Lower leg skin (tissue), 4 donors: ENCODE measurements around the gene TFAP2B. TPM values are rescaled to one million over a fixed set of nuclear protein-coding genes. Genes with fewer than 3 reads are reported as not detected.

Experiments used
- DNase-seq, 2 donors: peaks; one replicate each; pipeline ENCODE4 v3.0.0-alpha.2; 2019; ENCODE audit warnings: low spot score in 2 of 2
- H3K4me3 ChIP-seq: fragments of 200-600 bp; sonication (generic); 2 replicates; pipeline ENCODE4 v1.5.1; 2017; ENCODE audit warnings: mild to moderate bottlenecking, low read depth; ENCODE audit not compliant: poor library complexity, severe bottlenecking
- CTCF ChIP-seq, 3 donors: fragments of 450-650 bp; IDR thresholded peaks; one replicate each; pipeline ENCODE4 v1.5.1; 2016; ENCODE audit warnings: antibody characterized with exemption in 3 of 3, mild to moderate bottlenecking in 3 of 3, moderate library complexity in 2 of 3
- POLR2A ChIP-seq, 2 donors: fragments of 450-650 bp; IDR thresholded peaks; one replicate each; pipeline ENCODE4 v1.6.1; 2016 to 2017; ENCODE audit warnings: antibody characterized with exemption in 2 of 2, mild to moderate bottlenecking in 1 of 2, moderate library complexity in 1 of 2
- WGBS, 2 donors: methylation state at CpG; one replicate each; pipeline ENCODE4 v1.1.5; 2018; 5-methylcytosine and 5-hydroxymethylcytosine counted together
- intact Hi-C: fragments of 100-400 bp; cut with DNase I; formaldehyde crosslinking; loops from one replicate; pipeline ENCODE4 v1.15.0; 2023; ENCODE audit warnings: low total_unique reads
- total RNA-seq, 4 donors: library from RNA; depleted of rRNA; stranded (reverse); fragments of >200 nt; gene quantifications; one replicate each; pipeline ENCODE4 v1.1.0, GENCODE V29; 2016

Gene TFAP2B
- total RNA-seq, 4 donors from 2014 or later, result 1.9 to 6.8 (median 4.0) TPM

GRCh38 chr6:50816947-50817645 lies 1.6 kb upstream of the TFAP2B start:
- 9 to 11% methylated on average over 15 of the region's 15 CpGs for WGBS, 2 donors
- intact Hi-C loops, result loop anchor here (10.0 kb wide), 3 partner anchors 528 to 1208 kb away; no protein-coding TSS in a partner anchor
- TF ChIP-seq CTCF (IDR thresholded peaks at IDR 0.05) (no peak), POLR2A (IDR thresholded peaks at IDR 0.05) (no peak)
- H3K4me3 ChIP-seq, result no peak overlapping the region
- no peak for DNase-seq

- TF ChIP-seq CTCF (IDR thresholded peaks at IDR 0.05), result no peak
- TF ChIP-seq POLR2A (IDR thresholded peaks at IDR 0.05), result no peak
- intact Hi-C loops, result loop anchor here (10.0 kb wide), 3 partner anchors 527 to 1207 kb away; no protein-coding TSS in a partner anchor
- no peak for DNase-seq
- WGBS, 2 donors, result 22 to 24% methylated on average over 2 of the region's 2 CpGs
- no peak overlapping the region for H3K4me3 ChIP-seq
These were observed 1.1 kb upstream of the TFAP2B start for GRCh38 chr6:50817646-50817950.

- no peak overlapping the region for H3K4me3 ChIP-seq
- intact Hi-C loops, result loop anchor here (10.0 kb wide), 3 partner anchors 527 to 1207 kb away; no protein-coding TSS in a partner anchor
- TF ChIP-seq CTCF (IDR thresholded peaks at IDR 0.05), result no peak
- no peak for TF ChIP-seq POLR2A (IDR thresholded peaks at IDR 0.05)
- WGBS, 2 donors, result 17 to 19% methylated on average over 6 of the region's 6 CpGs
- no peak for DNase-seq
These were observed 651 bp upstream of the TFAP2B start for GRCh38 chr6:50818020-50818419.

GRCh38 chr6:50819466-50819903 lies 814 bp downstream of the TFAP2B start:
- whole genome bisulfite sequencing, 2 donors, result 1% methylated on average over 24 to 45 of the region's 45 CpGs
- DNase-seq, result peak in 1 of 2 donors; percentile 83
- TF ChIP-seq CTCF (IDR thresholded peaks at IDR 0.05) (no peak), POLR2A (IDR thresholded peaks at IDR 0.05) (no peak)
- peak overlapping the region; percentile 36 for H3K4me3 ChIP-seq
- intact Hi-C loops, result loop anchor here (10.0 kb wide), 3 partner anchors 525 to 1205 kb away; no protein-coding TSS in a partner anchor

GRCh38 chr6:50819904-50820868 lies 1.5 kb downstream of the TFAP2B start:
- DNase-seq, result peak in 1 of 2 donors; percentile 84
- 2 to 4% methylated on average over 58 of the region's 58 CpGs for WGBS, 2 donors
- intact Hi-C loops, result loop anchor here (10.0 kb wide), 3 partner anchors 525 to 1205 kb away; no protein-coding TSS in a partner anchor
- no peak for TF ChIP-seq CTCF (IDR thresholded peaks at IDR 0.05)
- TF ChIP-seq POLR2A (IDR thresholded peaks at IDR 0.05), result no peak
- H3K4me3 ChIP-seq, result peak overlapping the region; percentile 36
